DMS79 treated with DMSO at 0.1 percent for 48 hours (cell line): ENCODE measurements around the gene UHRF2.
"Not testable (repeated sequence)": the region's sequence is repeated elsewhere in the genome, so short reads cannot be mapped to it uniquely, and the experiment has no call there.

Experiments used
- DNase-seq: peaks from one replicate; lab custom pipeline; 2025; lab: John Stamatoyannopoulos, UW

The UHRF2 gene

DNA sequence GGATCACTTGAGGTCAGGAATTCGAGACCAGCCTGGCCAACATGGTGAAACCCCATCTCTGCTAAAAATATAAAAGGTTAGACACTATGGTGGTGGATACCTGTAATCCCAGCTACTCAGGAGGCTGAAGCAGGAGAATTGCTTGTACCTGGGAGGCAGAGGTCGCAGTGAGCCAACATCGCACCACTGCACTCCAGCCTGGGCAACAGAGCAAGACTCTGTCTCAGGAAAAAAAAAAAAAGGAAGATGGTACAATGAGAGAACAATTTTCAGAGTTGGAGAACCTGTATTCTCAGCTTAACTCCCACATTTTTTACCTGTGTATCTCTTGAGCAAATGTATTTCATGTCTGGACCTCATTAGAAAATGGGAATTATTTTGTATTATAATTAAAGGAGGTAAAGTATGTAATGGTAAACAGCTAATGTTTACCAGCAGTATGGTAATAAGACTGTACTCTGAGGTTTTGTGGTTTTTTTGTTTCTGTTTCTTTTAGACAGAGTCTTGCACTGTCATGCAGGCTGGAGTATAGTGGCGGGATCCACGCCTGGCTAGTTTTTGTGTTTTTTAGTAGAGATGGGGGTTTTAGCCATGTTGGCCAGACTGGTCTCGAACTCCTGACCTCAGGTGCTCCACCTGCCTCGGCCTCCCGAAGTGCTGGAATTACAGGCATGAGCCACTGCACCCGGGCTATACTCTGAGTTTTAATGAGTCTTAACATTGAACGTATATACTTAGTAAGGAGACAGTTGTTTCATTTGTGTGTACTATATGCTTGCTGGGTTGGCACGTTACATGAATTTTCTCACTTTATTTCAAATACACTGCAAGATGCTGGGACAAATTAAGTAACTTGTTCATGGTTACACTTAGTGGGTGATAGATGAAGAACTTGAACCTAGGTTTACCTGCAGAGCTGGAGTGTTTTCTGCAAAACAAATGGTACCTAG lies 16.2 kb downstream of the UHRF2 start:
- DNase-seq, result no peak

DNA sequence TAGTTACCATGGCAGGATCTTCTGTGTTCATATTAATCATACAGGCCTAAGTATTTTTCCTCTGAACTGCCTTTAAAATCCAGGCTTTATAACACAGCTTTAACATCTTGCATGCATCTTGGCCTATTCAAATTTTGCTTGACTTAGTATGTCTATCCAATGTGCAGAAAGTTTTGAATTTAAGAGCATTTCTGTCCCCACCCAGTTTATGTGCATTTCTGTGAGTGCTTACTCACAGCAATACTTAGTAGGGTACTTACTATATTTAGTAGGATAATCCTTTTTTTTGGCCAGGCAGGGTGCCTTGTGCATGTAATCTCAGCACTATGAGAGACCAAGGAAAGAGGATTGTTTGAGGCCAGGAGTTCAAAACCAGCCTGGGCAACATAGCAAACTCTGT lies 18.0 kb downstream of the UHRF2 start:
- no peak for DNase-seq

DNA sequence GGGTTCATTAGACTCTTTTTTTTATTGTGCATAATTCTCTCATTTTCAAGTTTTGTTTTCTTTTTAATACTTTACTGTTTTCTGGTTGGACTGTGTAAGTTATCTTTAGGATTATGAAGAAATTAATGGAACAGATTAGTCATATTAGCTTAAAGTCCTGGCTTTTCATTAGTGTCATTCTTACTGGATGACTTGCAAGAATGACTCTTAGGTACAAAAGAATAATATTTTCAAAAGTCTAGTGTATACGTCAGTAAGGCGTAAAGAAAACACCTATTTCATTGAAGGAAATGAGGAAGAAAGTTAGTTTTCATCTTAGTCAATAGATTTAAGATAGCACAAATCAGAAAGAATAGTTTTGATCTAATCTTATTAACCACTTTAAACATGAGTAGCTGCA lies 20.4 kb downstream of the UHRF2 start:
- no peak for DNase-seq

DNA sequence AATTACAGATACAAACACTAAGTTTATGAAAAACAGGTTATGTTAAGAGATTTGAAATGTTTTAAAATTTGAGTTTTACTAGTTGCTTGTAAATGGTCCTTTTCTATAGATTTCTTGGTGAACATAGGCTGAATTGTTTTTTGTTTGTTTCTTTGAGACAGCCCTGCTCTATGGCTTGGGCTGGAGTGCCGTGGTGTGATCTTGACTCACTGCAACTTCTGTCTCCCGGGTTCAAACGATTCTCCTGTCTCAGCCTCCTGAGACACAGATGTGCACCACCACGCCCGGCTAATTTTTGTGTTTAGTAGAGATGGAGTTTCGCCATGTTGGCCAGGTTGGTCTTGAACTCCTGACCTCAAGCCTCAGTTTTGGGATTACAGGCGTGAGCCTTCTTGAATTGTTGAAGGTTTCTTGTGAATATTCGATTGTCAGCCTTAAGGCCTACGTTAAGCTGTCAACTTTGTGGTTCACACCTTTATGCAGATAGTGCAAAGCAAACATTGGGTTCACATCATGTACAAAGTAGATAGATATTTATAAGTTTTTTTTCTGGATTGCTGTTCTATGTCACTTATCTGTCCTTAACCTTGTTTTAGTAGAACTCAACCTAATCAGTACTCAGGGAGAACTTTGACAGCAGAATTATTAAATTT lies 26.2 kb downstream of the UHRF2 start:
- DNase-seq, result no peak

DNA sequence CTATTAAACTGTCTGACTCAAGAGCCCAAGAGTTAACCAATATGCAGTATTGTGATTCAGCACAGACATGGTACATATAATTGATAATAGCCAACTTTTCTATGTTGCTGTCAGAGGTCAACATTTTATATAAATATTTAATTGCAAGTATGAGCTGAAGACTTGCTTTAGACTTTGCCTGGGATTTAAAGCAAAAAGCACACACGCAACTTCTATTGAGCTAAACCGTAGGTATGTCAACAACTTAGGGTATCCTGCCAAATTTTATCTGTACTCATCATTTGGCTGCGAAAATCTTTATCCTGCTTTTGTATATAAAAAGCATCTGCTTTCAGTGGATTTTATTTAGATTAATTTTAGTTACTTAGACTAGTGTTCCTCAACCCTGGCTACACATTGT lies 27.4 kb downstream of the UHRF2 start:
- no peak for DNase-seq

DNA sequence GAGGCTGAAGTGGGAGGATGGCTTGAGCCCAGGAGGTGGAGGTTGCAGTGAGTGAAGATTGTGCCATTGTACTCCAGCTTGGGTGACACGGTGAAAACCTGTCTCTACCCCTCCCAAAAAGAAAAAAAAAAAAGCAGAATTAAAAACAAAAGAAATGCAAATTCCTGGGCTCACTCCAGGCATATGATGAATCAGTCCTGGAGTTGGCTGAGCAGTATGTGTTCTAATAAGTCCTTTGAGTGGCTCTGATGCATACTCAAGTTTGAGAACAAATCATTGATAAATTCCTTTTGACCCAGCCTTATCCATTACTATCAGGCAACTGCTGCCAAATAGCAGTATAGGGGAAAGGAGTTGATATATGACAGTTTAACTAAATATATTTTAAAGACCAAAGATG lies 28.3 kb downstream of the UHRF2 start:
- no peak for DNase-seq

DNA sequence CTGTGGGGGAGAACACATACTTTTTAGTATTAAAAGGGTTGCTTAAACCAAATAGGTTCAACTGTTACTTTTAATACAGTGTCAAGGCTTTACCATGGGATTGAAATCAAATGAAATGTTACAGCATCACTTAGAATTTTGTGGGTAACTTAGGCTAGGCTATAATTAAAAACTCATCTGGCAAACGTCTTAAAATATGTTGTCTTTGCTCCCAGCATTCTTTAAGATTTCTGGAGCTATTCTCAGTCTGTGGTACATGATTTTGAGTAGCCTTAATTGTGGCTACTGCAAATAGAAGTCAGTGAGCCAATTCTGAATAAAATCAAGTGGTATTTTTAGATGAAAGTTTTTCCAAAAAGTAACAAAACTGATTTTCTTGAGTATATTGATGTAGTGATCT lies 30.7 kb downstream of the UHRF2 start:
- no peak for DNase-seq

DNA sequence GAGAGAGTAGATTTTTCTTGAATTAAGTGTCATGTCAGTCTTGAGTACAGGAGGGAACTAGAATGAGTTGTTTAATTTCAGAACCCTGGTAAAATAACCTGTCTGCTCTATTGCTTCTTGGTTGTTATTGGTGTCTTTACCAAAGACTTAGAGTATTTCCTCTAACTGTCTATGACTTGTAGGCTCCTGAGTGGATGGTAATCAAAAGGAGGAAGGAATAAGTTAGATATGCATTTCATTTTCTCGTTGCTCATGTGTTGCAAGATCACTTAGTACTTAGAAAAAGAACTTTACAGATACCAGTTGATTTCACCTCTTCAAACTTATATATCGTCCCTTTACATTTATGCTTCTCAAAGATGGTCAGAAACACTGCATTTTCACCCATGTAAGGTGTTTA lies 31.1 kb downstream of the UHRF2 start:
- no peak for DNase-seq

DNA sequence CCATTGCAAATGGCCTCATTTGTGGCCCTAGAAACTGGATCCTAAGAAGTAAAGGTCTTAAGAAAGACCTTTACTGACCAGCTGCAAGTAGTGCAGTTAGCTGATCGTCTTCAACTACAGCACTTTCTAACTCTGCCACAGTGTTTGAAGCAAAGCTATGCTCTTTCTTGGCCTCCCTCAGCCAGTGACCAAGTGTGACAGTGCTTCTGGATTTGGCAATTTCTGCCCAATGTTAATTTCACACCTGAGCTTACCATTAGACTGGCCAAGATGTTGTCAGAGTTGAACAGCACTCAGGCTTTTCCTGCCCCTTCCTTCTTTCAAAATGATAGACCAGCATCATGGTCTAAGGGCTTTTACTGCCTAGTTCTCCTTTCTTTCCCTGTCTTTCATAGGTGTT lies 36.1 kb downstream of the UHRF2 start:
- DNase-seq, result no peak

DNA sequence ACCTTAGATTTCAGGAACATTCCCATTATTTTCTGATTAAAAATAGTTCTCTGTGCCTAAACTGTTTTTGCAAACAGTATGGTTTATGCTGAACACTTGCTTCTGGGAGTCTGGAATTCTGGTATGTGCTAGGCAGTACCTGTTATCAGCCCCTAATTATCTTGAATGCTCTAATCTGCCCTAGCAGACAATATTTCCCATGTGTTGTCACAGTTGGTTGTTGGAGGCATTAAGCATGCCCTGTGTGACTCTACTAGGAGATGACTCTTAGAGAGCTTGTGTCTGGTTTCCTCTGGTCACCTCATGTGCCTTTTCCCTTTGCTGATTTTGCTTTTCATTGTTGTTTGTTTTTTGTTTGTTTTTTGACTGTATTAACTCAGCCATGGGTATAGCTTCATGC lies 36.6 kb downstream of the UHRF2 start:
- no peak for DNase-seq

DNA sequence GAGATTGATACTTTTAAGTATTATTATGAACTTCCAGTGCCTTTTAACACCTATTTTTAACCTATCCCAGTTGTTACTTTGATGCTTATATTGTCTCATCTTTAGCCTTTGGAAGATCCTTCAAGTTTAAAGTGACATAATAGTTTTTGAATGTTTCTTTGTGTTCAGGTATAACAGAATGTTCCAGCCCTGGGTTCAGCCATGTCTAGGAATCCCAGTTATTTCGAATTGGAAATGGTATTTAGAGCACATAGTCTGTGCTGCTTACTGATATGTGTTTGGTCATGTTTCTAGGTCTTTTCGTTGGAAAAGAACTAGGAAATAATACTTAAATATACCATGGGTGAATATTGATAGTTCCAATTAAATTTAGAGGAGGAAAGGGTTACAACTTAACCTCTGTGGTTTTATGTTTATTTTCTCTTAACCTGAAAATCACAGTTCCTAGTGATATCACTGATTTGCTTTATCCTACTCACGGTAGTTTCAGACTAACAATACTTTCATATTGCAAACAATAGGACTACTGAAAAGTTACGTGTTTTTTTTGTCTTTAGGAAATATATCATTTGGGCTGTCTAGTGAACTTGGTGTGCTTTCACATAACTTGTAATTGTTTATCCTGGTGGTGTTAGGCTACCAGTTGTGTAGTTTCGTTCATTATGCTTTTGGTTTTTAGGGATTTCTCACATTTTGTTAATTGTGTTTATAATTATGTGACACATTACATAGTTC lies 37.8 kb downstream of the UHRF2 start:
- no peak for DNase-seq

DNA sequence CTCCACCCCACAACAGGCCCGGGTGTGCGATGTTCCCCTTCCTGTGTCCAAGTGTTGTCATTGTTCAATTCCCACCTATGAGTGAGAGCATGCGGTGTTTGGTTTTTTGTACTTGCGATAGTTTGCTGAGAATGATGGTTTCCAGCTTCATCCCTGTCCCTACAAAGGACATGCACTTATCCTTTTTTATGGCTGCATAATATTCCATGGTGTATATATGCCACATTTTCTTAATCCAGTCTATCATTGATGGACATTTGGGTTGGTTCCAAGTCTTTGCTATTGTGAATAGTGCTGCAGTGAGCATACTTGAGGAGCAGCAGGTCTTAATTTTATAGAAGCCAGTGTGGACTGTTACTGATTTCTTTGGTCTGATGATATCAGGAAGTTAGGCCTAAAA lies 42.3 kb downstream of the UHRF2 start:
- DNase-seq, result not testable (repeated sequence)

DNA sequence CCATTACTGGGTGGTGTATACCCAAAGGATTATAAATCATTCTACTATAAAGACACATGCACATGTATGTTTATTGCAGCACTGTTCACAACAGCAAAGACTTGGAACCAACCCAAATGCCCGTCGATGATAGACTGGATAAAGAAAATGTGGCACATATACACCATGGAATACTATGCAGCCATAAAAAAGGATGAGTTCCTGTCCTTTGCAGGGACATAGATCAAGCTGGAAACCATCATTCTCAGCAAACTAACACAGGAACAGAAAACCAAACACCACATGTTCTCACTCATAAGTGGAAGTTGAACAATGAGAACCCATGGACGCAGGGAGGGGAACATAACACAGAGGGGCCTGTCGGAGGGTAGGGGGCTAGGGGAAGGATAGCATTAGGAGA lies 45.7 kb downstream of the UHRF2 start:
- not testable (repeated sequence) for DNase-seq

DNA sequence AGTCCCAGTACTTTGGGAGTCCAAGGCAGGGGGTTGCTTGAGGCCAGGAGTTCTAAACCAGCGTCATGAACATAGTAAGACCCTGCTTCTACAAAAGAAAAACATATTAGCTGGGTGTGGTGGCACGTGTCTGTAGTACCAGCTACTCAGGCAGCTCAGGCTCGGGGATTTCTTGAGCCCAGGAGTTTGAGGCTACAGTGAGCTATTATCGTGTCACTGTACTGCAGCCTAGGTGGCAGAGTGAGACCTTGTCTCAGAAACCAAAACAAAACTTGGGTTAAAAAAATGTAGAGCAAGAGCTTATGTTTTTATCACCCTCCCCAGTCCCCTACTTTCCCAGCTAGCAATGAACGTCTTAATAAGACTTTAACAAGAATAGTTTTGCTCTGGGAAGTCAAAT lies 46.7 kb downstream of the UHRF2 start:
- DNase-seq, result no peak

DNA sequence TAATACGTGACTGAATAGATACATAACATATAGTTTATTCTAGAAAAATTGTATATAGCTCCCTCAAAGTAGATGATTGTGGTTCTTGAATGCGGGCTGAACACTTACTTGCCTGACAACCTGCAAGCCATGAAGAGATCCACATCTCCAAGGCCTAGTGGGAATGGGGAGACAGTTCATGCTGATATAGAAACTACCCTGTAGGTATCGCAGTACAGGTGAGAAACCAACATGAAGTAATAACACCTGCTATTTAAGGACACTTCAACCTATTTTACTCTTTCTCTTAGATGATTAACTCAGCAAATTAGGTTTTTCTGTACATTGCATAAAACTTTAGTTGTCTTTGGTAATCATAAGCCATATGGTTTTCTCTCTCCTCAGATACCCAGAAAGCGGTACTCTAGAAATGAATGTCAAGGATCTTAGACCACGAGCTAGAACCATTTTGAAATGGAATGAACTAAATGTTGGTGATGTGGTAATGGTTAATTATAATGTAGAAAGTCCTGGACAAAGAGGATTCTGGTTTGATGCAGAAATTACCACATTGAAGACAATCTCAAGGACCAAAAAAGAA lies 47.3 kb downstream of the UHRF2 start:
- DNase-seq, result no peak

DNA sequence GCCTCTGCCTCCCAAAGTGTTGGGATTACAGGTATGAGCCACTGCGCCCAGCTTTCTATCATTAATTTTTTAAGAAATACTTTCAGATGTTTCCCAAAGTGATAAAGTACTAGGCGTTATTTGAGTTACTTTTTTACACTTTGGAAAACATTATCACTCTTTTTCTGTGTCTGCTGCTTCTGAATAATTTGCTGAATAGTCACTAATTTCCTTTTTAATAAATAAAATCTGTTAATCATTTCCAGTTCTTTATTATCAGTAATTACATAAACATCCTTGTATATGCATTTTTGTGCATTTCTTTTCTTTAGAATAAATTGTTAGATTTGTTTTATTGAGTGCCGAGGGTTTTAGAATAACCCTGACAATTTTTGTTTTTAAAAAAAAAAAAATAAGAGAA lies 48.6 kb downstream of the UHRF2 start:
- no peak for DNase-seq

DNA sequence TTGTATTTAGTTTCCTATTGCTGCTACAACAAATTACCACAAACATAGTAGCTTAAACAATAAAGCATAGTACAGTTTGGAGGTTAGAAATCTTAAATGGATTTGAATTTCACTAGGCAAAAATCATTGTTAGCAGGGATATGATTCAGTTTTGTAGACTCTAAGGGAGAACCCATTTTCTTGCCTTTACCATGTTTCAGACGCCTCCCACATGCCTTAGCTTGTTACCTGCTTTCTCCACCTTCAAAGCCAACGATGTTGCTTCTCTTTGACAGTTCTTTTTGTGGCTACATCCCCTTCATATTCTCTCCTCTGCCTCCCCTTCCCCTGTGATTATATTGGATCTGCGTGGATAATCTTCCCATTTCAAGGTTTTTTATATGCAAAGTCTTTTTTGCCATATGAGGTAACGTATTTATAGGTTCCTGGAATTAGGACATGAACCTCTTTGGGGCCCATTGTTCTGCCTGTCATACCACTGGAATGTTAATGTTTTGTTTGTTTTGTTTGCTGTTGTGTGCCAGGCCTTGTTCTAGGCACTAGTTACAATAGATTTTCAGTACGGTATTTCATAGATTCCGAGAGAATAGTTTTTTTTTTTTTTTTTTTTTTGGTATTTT lies 54.1 kb downstream of the UHRF2 start:
- no peak for DNase-seq

DNA sequence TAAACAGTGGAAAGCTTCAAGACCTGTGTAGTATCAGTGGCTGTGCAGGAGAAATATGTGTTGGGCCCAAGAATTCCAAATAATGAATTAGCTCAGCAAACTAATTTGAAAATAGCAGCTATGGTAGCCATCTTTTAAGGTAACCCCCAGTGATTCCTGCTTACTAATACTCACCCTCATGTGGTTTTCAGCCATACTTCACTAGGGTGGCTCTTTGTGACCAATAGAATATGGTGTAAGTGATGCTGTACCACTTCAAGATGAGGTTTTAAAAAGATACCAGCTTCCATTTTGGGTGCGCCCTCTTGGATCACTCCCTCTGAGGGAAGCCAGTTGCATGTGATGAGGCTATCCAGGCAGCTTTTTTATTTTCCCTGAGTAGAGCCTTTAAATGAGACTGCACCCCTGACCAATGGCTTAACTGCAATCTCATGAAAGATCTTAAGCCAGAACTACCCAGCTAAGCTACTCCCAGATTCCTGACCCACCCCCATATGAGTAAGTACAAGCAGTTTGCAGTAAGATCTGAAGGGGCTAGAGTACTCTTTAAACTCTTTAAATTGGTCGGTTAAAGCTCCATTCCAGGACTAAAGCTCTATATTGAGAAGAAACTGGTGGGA lies 58.3 kb downstream of the UHRF2 start:
- DNase-seq, result no peak

DNA sequence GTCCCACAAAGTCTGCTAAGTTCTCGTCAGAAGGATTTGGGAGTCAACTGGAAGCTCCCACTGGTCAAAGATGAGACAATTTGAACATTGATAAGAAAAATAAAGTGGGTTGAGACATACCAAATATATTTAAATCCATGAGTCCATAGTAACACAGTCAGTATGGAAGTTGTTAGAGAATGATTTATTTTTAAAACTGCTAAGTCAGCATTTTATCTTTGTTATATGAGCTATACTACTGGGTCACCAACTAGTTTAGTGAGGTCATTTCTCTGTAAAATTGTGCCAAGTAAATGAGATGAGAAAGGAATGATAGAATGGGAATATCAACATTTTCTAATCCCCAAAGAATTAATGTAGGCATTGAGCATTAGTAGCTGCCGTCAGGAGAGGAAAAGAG lies 60.2 kb downstream of the UHRF2 start:
- no peak for DNase-seq

DNA sequence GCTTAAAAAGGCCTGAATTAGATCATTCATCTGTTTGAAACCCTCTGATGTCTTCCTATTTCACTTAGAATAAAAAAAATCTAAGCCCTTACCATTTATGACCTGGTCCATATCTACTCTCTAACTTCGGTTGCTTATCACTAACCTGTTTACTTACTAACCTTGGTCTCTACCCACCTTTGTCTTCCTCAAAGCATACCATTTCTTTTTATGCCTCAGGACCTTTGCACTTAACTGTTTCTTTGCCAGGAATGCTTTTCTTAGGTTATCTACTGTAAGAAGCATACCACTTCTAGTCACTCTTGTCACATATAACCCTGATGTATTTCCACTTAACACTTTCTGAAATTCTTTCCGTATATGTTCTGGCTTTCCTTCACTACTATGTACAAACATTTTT lies 67.0 kb downstream of the UHRF2 start:
- no peak for DNase-seq

DNA sequence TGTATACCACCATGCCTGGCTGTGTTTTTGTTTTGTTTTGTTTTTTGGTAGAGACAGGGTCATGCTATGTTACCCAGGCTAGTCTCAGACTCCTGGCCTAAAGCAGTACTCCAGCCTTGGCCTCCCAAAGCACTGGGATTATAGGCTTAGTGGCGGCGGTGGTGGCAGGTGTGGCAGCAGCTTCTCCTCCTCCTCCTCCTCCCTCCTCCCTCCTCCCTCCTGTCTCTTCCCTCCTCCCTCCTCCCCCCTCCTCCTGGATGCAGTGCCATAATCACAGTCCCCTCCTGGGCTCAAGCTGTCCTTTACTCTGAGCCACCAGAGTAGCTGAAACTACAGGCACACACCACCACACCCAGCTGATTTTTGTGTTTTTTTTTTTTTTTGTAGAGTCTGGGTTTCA lies 71.2 kb downstream of the UHRF2 start:
- DNase-seq, result no peak

DNA sequence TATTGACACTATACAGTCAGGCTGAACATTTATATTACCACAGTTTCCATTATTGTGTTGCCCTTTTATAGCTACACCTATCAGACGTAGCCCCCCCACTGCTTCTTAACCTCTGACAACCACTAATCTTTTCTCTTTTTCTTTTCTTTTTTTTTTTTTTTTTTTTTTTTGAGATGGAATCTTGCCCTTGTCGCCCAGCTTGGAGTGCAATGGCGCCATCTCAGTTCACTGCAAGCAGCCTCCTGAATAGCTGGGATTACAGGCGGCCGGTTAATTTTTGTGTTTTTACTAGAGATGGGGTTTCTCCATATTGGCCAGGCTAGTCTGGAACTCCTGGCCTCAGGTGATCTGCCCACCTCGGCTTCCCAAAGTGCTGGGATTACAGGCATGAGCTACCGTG lies 75.4 kb downstream of the UHRF2 start:
- DNase-seq, result no peak
